Esophagus squamous epithelium (tissue), 5 donors: ENCODE results near the gene SCUBE2. TPM values are rescaled to one million over a fixed set of nuclear protein-coding genes. Genes with fewer than 3 reads are reported as not detected.

Experiments used
- DNase-seq: peaks from one replicate; lab custom pipeline; 2025; lab: John Stamatoyannopoulos, UW
- H3K27ac ChIP-seq, 4 donors: fragments of 200-600 bp; sonication (generic); one replicate each; pipeline ENCODE4 v1.5.1; 2016 to 2019; ENCODE audit warnings: mild to moderate bottlenecking in 1 of 4
- H3K27me3 ChIP-seq, 4 donors: fragments of 200-600 bp; sonication (generic); 1 replicate in 3 of 4; 2 replicates in 1 of 4; pipeline versions ENCODE4 v1.5.1 to v1.6.0; 2017 to 2021; ENCODE audit warnings: antibody characterized with exemption in 1 of 4
- H3K36me3 ChIP-seq, 3 donors: fragments of 200-600 bp; sonication (generic); one replicate each; pipeline ENCODE4 v1.5.1; 2016 to 2019
- H3K4me1 ChIP-seq, 3 donors: fragments of 200-600 bp; sonication (generic); one replicate each; pipeline ENCODE4 v1.5.1; 2017 to 2019
- H3K4me3 ChIP-seq, 4 donors: fragments of 200-600 bp; sonication (generic); 1 replicate in 3 of 4; 2 replicates in 1 of 4; pipeline ENCODE4 v1.5.1; 2016 to 2019; ENCODE audit warnings: mild to moderate bottlenecking in 2 of 4, moderate library complexity in 1 of 4
- H3K9me3 ChIP-seq, 3 donors: fragments of 200-600 bp; sonication (generic); one replicate each; pipeline ENCODE4 v1.5.1; 2016 to 2019
- POLR2A ChIP-seq, 4 donors: fragments of 450-650 bp; IDR thresholded peaks; one replicate each; pipeline ENCODE4 v1.6.1; 2017; ENCODE audit warnings: antibody characterized with exemption in 4 of 4, mild to moderate bottlenecking in 4 of 4, moderate library complexity in 3 of 4
- whole genome bisulfite sequencing, 2 donors: methylation state at CpG; one replicate each; pipeline ENCODE4 v1.1.5; 2018; 5-methylcytosine and 5-hydroxymethylcytosine counted together
- intact Hi-C: fragments of 100-400 bp; cut with DNase I; formaldehyde crosslinking; loops from one replicate; pipeline ENCODE4 v1.15.0; 2022
- total RNA-seq, 4 donors: library from RNA; depleted of rRNA; stranded (reverse); fragments of >200 nt; gene quantifications; one replicate each; pipeline ENCODE4 v1.1.0, GENCODE V29; 2016
- TF ChIP-seq, protein P1 (sequence below), 6 experiments: fragments of 450-650 bp in 4 of 6; fragments of 200-600 bp in 2 of 6; sonication (generic) in 2 of 6; IDR thresholded peaks; one replicate each; pipeline ENCODE4 v1.5.1; 2016 to 2019; ENCODE audit warnings: antibody characterized with exemption in 6 of 6, mild to moderate bottlenecking in 4 of 6, moderate library complexity in 4 of 6
- donor health status: DM: yes; HTN: yes; CAD: no.

SCUBE2 gene
- total RNA-seq, 4 donors from 2014 or later: 0.97 to 4.9 (median 3.8) TPM

DNA sequence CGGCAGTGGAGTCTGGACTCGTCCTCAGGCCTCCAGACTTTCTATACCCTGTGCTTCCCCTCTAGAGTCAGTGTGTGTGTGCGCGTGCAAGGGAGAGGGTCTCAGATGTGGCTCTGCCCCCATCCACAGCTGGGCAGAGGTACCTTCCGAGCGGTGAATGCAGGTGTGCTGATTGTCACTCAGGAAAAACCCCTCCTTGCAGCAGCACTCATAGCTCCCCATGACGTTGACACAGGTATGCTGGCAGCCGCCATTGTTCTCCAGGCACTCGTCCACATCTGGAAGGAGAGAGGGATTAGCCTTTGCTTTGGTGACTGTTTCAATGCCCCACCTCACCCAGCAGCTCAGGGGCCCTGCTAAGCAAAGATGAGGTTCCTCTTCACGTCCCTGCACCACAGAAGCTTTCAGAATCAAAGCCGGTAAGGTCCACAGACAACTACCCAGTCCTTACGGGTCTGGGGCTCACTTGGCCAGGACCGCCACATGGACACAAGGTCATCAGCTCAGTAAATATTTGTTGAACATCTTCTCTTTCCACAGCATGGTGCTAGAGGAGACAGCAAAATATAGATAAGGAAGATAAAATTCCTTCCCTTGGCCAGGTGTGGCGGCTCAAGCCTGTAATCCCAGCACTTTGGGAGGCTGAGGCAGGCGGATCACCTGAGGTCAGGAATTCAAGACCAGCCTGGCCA, 16.9 kb downstream of the SCUBE2 start:
- no peaks in the 10 kb centered on the region for H3K36me3 ChIP-seq
- no peak overlapping the region for H3K27ac ChIP-seq
- H3K4me1 ChIP-seq: no peaks in the 10 kb centered on the region
- TF ChIP-seq, protein P1, sequence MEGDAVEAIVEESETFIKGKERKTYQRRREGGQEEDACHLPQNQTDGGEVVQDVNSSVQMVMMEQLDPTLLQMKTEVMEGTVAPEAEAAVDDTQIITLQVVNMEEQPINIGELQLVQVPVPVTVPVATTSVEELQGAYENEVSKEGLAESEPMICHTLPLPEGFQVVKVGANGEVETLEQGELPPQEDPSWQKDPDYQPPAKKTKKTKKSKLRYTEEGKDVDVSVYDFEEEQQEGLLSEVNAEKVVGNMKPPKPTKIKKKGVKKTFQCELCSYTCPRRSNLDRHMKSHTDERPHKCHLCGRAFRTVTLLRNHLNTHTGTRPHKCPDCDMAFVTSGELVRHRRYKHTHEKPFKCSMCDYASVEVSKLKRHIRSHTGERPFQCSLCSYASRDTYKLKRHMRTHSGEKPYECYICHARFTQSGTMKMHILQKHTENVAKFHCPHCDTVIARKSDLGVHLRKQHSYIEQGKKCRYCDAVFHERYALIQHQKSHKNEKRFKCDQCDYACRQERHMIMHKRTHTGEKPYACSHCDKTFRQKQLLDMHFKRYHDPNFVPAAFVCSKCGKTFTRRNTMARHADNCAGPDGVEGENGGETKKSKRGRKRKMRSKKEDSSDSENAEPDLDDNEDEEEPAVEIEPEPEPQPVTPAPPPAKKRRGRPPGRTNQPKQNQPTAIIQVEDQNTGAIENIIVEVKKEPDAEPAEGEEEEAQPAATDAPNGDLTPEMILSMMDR (IDR thresholded peaks at IDR 0.05): no peak
- no peak for TF ChIP-seq POLR2A (IDR thresholded peaks at IDR 0.05)
- WGBS, 2 donors: 75 to 78% methylated on average over 12 to 15 of the region's 15 CpGs
- intact Hi-C loops: no loop called here
- H3K4me3 ChIP-seq: no peak overlapping the region
- no peak for DNase-seq
- peaks cover 0 to 3% (median 0%) of the 10 kb centered on the region in 4 donors for H3K27me3 ChIP-seq
- H3K9me3 ChIP-seq: no peaks in the 10 kb centered on the region

DNA sequence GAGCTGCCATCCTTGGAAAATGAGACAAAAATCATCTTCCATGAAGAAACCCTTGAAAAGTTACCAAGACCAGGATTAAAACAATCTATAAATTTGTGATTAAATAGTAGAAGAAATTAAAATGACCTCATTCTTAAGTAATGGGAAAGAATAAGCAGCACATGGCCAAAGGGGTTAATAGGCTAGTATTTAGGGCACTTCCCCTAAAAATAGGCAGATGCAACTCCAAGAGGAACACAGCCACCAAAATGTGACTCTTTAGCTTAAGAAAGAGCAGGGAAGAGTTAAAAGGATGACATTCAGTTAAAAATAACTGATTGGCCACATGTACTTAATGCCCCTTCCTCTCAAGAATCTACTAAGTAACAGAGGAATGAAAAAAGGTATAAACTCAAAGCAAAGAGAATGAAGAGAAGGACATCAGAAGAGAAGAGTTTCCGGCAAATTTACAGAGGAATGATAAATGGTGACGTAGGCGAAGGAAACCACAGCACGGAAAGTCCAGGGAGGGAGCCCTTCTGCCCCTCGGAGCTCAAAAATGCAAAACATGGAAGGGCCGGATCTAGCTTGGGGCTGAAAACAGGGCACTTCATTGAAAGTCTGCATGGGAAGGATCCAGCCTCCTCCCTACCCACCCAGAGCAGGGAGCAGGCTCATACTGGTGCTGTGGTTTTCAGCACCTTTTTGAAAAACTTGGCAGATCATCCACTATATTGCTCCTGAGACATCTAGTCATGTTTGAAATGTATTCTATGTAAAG, 17.8 kb downstream of the SCUBE2 start:
- TF ChIP-seq, protein P1 (IDR thresholded peaks at IDR 0.05): no peak
- TF ChIP-seq POLR2A (IDR thresholded peaks at IDR 0.05): no peak
- Histone ChIP-seq H3K27me3 (peaks cover 0 to 3% (median 0%) of the 10 kb centered on the region in 4 donors), H3K27ac (no peak overlapping the region), H3K36me3 (peaks cover 0 to 5% (median 0%) of the 10 kb centered on the region in 3 donors), H3K4me1 (no peaks in the 10 kb centered on the region), H3K4me3 (no peak overlapping the region), H3K9me3 (no peaks in the 10 kb centered on the region)
- no peak for DNase-seq
- intact Hi-C loops: no loop called here
- WGBS, 2 donors: 38 to 51% methylated on average over 6 of the region's 6 CpGs

DNA sequence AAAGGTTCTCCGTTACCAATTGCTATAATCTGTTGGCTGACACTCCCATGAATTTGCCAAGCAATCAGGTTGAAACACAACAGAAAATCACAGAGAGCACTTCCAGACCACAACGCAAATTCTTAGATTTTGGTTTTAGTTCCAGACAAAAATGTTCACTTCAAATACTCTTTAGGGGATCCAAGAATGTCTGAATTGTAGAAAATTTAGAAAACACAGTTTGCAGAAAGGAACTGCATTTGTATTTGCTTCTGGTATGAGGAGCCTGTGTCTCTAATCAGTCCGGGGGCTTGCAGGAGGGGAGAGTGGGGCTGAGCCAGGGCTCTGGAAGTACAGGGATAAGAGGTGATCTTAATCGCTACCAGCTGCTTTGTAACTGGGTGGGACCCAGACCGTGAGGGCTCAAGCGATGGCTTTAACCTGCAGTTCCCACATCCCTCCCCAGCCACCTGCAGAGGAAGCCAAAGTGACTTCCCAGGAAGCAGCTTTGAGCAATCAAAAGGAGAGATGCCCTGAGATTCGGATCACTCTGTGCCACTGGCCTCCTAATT, 18.7 kb downstream of the SCUBE2 start:
- peaks cover 0 to 2% (median 0%) of the 10 kb centered on the region in 4 donors for H3K27me3 ChIP-seq
- TF ChIP-seq, protein P1 (IDR thresholded peaks at IDR 0.05): no peak
- no peak for TF ChIP-seq POLR2A (IDR thresholded peaks at IDR 0.05)
- no peak overlapping the region for H3K27ac ChIP-seq
- no peak for DNase-seq
- WGBS, 2 donors: 76 to 92% methylated on average over 4 to 7 of the region's 7 CpGs
- no peaks in the 10 kb centered on the region for H3K9me3 ChIP-seq
- intact Hi-C loops: no loop called here
- peaks cover 0 to 5% (median 0%) of the 10 kb centered on the region in 3 donors for H3K36me3 ChIP-seq
- no peaks in the 10 kb centered on the region for H3K4me1 ChIP-seq
- H3K4me3 ChIP-seq: no peak overlapping the region

DNA sequence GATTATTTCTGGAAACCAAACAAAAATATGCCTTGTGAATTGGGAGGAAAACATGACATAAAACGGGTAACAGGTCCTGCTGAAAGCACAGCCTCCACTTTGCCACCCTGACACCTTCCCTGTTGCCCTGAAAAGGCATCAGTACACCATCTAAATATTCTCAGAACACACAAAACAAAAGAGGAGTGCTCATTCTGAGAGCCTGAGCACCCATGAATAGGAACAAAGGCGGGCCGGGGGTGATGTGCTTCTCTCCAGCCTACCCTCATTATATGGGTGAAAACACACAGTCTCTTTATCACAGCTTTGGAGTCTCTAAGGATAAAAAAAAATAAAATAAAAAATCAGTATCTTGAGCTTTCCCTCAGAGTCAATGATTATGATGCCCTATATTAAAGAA, 19.7 kb downstream of the SCUBE2 start:
- intact Hi-C loops: no loop called here
- H3K27me3 ChIP-seq: no peaks in the 10 kb centered on the region
- H3K9me3 ChIP-seq: no peaks in the 10 kb centered on the region
- no peak overlapping the region for H3K27ac ChIP-seq
- TF ChIP-seq, protein P1 (IDR thresholded peaks at IDR 0.05): no peak
- no peak for TF ChIP-seq POLR2A (IDR thresholded peaks at IDR 0.05)
- WGBS, 2 donors: 68 to 85% methylated on average over 3 of the region's 3 CpGs
- no peak overlapping the region for H3K4me3 ChIP-seq
- H3K4me1 ChIP-seq: no peaks in the 10 kb centered on the region
- H3K36me3 ChIP-seq: peaks cover 0 to 5% (median 0%) of the 10 kb centered on the region in 3 donors
- no peak for DNase-seq
